ENCODE measurements around the gene INTS12. TPM values are rescaled to one million over a fixed set of nuclear protein-coding genes. Genes with fewer than 3 reads are reported as not detected.

INTS12 gene
- total RNA-seq, 2 experiments from 2014 or later, result 17.8 to 19.9 TPM

DNA sequence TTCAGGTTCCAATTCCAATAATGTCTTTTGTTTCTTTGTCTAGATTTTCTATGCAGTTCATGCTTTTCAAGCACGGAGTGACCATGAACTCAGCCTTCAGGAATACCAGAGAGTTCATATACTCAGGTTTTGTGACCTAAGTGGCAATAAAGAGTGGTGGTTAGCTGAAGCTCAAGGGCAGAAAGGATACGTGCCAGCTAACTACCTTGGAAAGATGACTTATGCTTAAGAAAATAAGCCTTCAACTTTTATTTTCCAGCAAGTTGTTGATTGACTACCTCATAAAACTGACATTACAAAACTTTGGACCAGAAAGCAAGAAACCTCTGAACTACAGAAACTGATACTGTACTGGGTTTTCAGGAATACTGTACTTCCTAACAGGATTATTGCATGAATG lies 30.8 kb downstream of the INTS12 start:
- ChIA-PET POLR2A (no interaction called here), CTCF (no interaction called here)
- Histone ChIP-seq H3K4me3 (ENCODE audit: low read length) (no peak overlapping the region), H3K27ac (ENCODE audit: low read depth in 1 of 2, low read length in 2 of 2) (no peak overlapping the region), H3K4me1 (ENCODE audit: insufficient read depth, low read length) (no peaks in the 10 kb centered on the region), H3K36me3 (ENCODE audit: insufficient read depth, low read length) (peaks cover 12% of the 10 kb centered on the region), H3K27me3 (ENCODE audit: control insufficient read depth in 1 of 2, insufficient read depth in 2 of 2, low read length in 2 of 2) (peaks cover 0 to 4% of the 10 kb centered on the region in 2 experiments), H3K9me3 (ENCODE audit: control insufficient read depth in 1 of 2, insufficient read depth in 1 of 2, low read length in 2 of 2) (no peaks in the 10 kb centered on the region)
- H3K4me3 Mint-ChIP-seq, result no peak overlapping the region
- H3K36me3 Mint-ChIP-seq (ENCODE audit: low read depth), result peaks cover 12% of the 10 kb centered on the region
- intact Hi-C loops (cut with DNase I, micrococcal nuclease), result no loop called here
- no peak overlapping the region for H3K27ac Mint-ChIP-seq
- DNase-seq (no peak), ATAC-seq (ENCODE audit: poor library complexity) (no peak)
- H3K4me1 Mint-ChIP-seq (ENCODE audit: low read depth), result no peaks in the 10 kb centered on the region
- no peaks in the 10 kb centered on the region for H3K9me3 Mint-ChIP-seq
- TF ChIP-seq, protein P1, sequence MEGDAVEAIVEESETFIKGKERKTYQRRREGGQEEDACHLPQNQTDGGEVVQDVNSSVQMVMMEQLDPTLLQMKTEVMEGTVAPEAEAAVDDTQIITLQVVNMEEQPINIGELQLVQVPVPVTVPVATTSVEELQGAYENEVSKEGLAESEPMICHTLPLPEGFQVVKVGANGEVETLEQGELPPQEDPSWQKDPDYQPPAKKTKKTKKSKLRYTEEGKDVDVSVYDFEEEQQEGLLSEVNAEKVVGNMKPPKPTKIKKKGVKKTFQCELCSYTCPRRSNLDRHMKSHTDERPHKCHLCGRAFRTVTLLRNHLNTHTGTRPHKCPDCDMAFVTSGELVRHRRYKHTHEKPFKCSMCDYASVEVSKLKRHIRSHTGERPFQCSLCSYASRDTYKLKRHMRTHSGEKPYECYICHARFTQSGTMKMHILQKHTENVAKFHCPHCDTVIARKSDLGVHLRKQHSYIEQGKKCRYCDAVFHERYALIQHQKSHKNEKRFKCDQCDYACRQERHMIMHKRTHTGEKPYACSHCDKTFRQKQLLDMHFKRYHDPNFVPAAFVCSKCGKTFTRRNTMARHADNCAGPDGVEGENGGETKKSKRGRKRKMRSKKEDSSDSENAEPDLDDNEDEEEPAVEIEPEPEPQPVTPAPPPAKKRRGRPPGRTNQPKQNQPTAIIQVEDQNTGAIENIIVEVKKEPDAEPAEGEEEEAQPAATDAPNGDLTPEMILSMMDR (IDR thresholded peaks at IDR 0.05), result no peak
- peaks cover 3% of the 10 kb centered on the region for H3K27me3 Mint-ChIP-seq

DNA sequence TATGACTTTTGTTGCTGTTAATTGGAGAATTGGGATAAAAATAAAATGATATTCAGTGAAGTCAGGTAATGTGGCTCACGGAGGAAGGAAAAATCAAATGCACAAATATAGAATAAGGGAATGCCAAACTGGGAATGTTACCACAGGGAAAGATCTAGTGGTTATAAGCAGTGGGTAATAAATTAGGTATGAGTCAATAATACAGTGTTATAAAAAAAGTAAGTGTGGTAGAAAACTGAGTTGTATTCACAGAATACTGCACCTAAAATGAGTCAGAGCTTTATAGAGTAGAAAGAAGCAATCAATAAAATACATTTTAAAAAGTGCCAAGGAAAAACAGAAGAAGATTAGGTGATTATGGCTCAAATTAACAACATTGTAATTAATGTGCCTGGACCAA lies 34.5 kb downstream of the INTS12 start:
- TF ChIP-seq, protein P1 (IDR thresholded peaks at IDR 0.05), result no peak
- H3K36me3 ChIP-seq (ENCODE audit: insufficient read depth, low read length), result no peaks in the 10 kb centered on the region
- intact Hi-C loops (cut with DNase I, micrococcal nuclease), result no loop called here
- no peak overlapping the region for H3K4me3 ChIP-seq (ENCODE audit: low read length)
- Mint-ChIP-seq H3K36me3 (ENCODE audit: low read depth) (no peaks in the 10 kb centered on the region), H3K9me3 (no peaks in the 10 kb centered on the region), H3K27ac (no peak overlapping the region), H3K27me3 (peaks cover 16% of the 10 kb centered on the region), H3K4me3 (no peak overlapping the region), H3K4me1 (ENCODE audit: low read depth) (no peaks in the 10 kb centered on the region)
- ATAC-seq (ENCODE audit: poor library complexity), result no peak
- ChIA-PET CTCF (no interaction called here), POLR2A (no interaction called here)
- H3K4me1 ChIP-seq (ENCODE audit: insufficient read depth, low read length), result no peaks in the 10 kb centered on the region
- no peak for DNase-seq
- H3K27ac ChIP-seq (ENCODE audit: low read depth in 1 of 2, low read length in 2 of 2), result no peak overlapping the region
- H3K9me3 ChIP-seq (ENCODE audit: control insufficient read depth in 1 of 2, insufficient read depth in 1 of 2, low read length in 2 of 2), result no peaks in the 10 kb centered on the region
- peaks cover 0 to 18% of the 10 kb centered on the region in 2 experiments for H3K27me3 ChIP-seq (ENCODE audit: control insufficient read depth in 1 of 2, insufficient read depth in 2 of 2, low read length in 2 of 2)

DNA sequence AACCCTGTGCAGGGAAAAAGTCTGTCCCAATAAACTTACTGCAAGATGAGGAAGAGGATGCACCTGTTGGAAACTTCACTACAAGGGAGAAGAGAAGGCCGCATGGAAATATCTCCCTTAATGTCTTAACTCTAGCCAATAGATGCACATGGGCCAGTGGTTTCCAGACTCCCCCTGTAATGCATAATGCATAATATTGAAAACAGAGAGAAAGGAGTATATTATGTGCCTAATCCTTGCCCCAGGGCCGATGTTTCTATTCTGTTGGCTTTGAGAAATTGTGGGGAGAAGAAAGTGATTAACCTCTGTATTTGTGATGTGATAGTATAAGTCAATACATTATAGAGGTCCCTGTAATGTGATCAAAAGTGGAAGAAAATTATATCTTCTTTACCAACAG lies 37.2 kb downstream of the INTS12 start:
- H3K9me3 Mint-ChIP-seq, result no peaks in the 10 kb centered on the region
- Histone ChIP-seq H3K27me3 (ENCODE audit: control insufficient read depth in 1 of 2, insufficient read depth in 2 of 2, low read length in 2 of 2) (peaks cover 0 to 18% of the 10 kb centered on the region in 2 experiments), H3K4me1 (ENCODE audit: insufficient read depth, low read length) (no peaks in the 10 kb centered on the region), H3K36me3 (ENCODE audit: insufficient read depth, low read length) (no peaks in the 10 kb centered on the region), H3K4me3 (ENCODE audit: low read length) (no peak overlapping the region), H3K27ac (ENCODE audit: low read depth in 1 of 2, low read length in 2 of 2) (no peak overlapping the region), H3K9me3 (ENCODE audit: control insufficient read depth in 1 of 2, insufficient read depth in 1 of 2, low read length in 2 of 2) (no peaks in the 10 kb centered on the region)
- intact Hi-C loops (cut with DNase I, micrococcal nuclease), result no loop called here
- no peak for ATAC-seq (ENCODE audit: poor library complexity)
- H3K36me3 Mint-ChIP-seq (ENCODE audit: low read depth), result no peaks in the 10 kb centered on the region
- TF ChIP-seq, protein P1 (IDR thresholded peaks at IDR 0.05), result no peak
- no peak overlapping the region for H3K4me3 Mint-ChIP-seq
- DNase-seq, result no peak
- POLR2A ChIA-PET, result no interaction called here
- peaks cover 25% of the 10 kb centered on the region for H3K27me3 Mint-ChIP-seq
- CTCF ChIA-PET, result no interaction called here
- H3K27ac Mint-ChIP-seq, result no peak overlapping the region
- no peaks in the 10 kb centered on the region for H3K4me1 Mint-ChIP-seq (ENCODE audit: low read depth)
